Panc1 (cell line): ENCODE data around the gene E4F1. TPM values are rescaled to one million over a fixed set of nuclear protein-coding genes. Genes with fewer than 3 reads are reported as not detected.

Experiments
- ATAC-seq: fragments of 200-7000 bp; cut with Tn5 transposase; 2 replicates; pipeline ENCODE4 v1.9.1; 2020; ENCODE audit warnings: mild to moderate bottlenecking, moderate library complexity
- BruUV-seq: library from RNA; stranded (reverse); fragments of 400-500 nt; replicated peaks from 2 replicates; lab custom pipeline; 2021; lab: Mats Ljungman, UMichigan
- CTCF ChIA-PET: fragments of 300-600 bp; sonication (Branson Sonifier 250); formaldehyde crosslinking; loops from one replicate; lab custom pipeline; 2022; ENCODE audit warnings: antibody characterized with exemption; lab: Charles Lee
- POLR2A ChIA-PET: fragments of 300-600 bp; sonication (Branson Sonifier 250); formaldehyde crosslinking; loops from one replicate; lab custom pipeline; 2022; ENCODE audit warnings: antibody characterized with exemption; lab: Charles Lee
- DNase-seq: peaks from one replicate; pipeline ENCODE4 v3.0.0-alpha.2; 2010; ENCODE audit warnings: low read depth, low spot score
- H3K27ac ChIP-seq: 2 replicates; pipeline ENCODE4 v1.5.1; 2011; ENCODE audit warnings: mild to moderate bottlenecking, low read length, inconsistent platforms
- H3K27me3 ChIP-seq: fragments of 200-500 bp; sonication (Bioruptor generic); 2 replicates; pipeline ENCODE4 v1.6.0; 2014; ENCODE audit warnings: low read length, inconsistent platforms; ENCODE audit not compliant: control insufficient read depth, insufficient read depth
- H3K36me3 ChIP-seq: fragments of 200-500 bp; sonication (Bioruptor generic); 2 replicates; pipeline ENCODE4 v1.5.1; 2014; ENCODE audit warnings: inconsistent platforms, mild to moderate bottlenecking, low read length, moderate library complexity; ENCODE audit not compliant: control insufficient read depth, insufficient read depth
- H3K4me1 ChIP-seq: 2 replicates; pipeline ENCODE4 v1.5.1; 2011; ENCODE audit warnings: inconsistent platforms, mild to moderate bottlenecking, low read length, moderate library complexity; ENCODE audit not compliant: control insufficient read depth, insufficient read depth
- H3K4me3 ChIP-seq, 2 experiments: 2 replicates each; pipeline ENCODE4 v1.5.1; 2011 to 2012; ENCODE audit warnings: low read depth in 2 of 2, low read length in 2 of 2, mild to moderate bottlenecking in 2 of 2, inconsistent platforms in 1 of 2, moderate library complexity in 1 of 2
- H3K9me3 ChIP-seq: fragments of 200-500 bp; sonication (Bioruptor generic); 2 replicates; pipeline ENCODE4 v1.5.1; 2014; ENCODE audit warnings: low read depth, mild to moderate bottlenecking, inconsistent platforms, low read length, moderate library complexity; ENCODE audit not compliant: control insufficient read depth, insufficient read depth
- CTCF ChIP-seq: fragments of 450-650 bp; IDR thresholded peaks from 2 replicates; pipeline ENCODE4 v1.5.1; 2017; ENCODE audit warnings: mild to moderate bottlenecking
- POLR2AphosphoS5 ChIP-seq: IDR thresholded peaks from 2 replicates; pipeline ENCODE4 v1.6.1; 2012; ENCODE audit warnings: mild to moderate bottlenecking, low read depth, low read length, moderate library complexity
- REST ChIP-seq, 2 experiments: IDR thresholded peaks; 2 replicates each; pipeline ENCODE4 v1.6.1; 2011 to 2012; ENCODE audit warnings: low read depth in 2 of 2, control low read depth in 1 of 2, low read length in 1 of 2, mild to moderate bottlenecking in 1 of 2, moderate library complexity in 1 of 2; ENCODE audit not compliant: insufficient read depth in 1 of 2
- SIN3A ChIP-seq: IDR thresholded peaks from 2 replicates; pipeline ENCODE4 v1.6.1; 2012; ENCODE audit warnings: low read depth, mild to moderate bottlenecking, low read length, moderate library complexity, borderline replicate concordance; ENCODE audit not compliant: insufficient read depth
- TCF7L2 ChIP-seq: IDR thresholded peaks from 2 replicates; pipeline ENCODE4 v1.6.1; 2011; ENCODE audit warnings: mild to moderate bottlenecking, low read depth, low read length, inconsistent platforms
- in situ Hi-C: cut with HindIII; loops from 2 replicates; pipeline ENCODE4 v1.10.0; 2016; ENCODE audit warnings: low sequenced_read_pairs, low pct_unique_long_range_greater_than_20kb
- intact Hi-C: fragments of 100-400 bp; cut with micrococcal nuclease; formaldehyde crosslinking; loops from one replicate; pipeline ENCODE4 v1.10.0; 2022; ENCODE audit not compliant: unreplicated experiment
- total RNA-seq: library from RNA; stranded (reverse); gene quantifications from one replicate; pipeline ENCODE4 v1.2.1, GENCODE V29; 2021; ENCODE audit not compliant: unreplicated experiment

The E4F1 gene
- total RNA-seq, 1 experiment from 2014 or later = 50.8 TPM

GRCh38 chr16:2232094-2232990 lies 9.0 kb downstream of the E4F1 start:
- DNase-seq (no peak), ATAC-seq (no peak)
- no TSS peak for BruUV-seq
- Histone ChIP-seq H3K36me3 (peaks cover 5% of the 10 kb centered on the region; the same call in 1 of the 2 replicates), H3K27me3 (no peaks in the 10 kb centered on the region), H3K4me3 (no peak overlapping the region), H3K9me3 (no peaks in the 10 kb centered on the region), H3K27ac (no peak overlapping the region), H3K4me1 (peaks cover 5% of the 10 kb centered on the region; the same call in 1 of the 2 replicates)
- intact Hi-C loops (no loop called here), in situ Hi-C loops (no loop called here)
- TF ChIP-seq CTCF (no peak), SIN3A (no peak), REST (IDR thresholded peaks at IDR 0.05; ENCODE audit: insufficient read depth in 1 of 2, low read depth in 2 of 2, low read length in 1 of 2) (no peak), TCF7L2 (no peak)
- CTCF ChIA-PET = no interaction called here
- POLR2A ChIA-PET = no interaction called here

GRCh38 chr16:2233046-2233775 lies 9.8 kb downstream of the E4F1 start:
- peaks cover 5% of the 10 kb centered on the region; the same call in 1 of the 2 replicates for H3K4me1 ChIP-seq
- peaks cover 5% of the 10 kb centered on the region; the same call in 1 of the 2 replicates for H3K36me3 ChIP-seq
- DNase-seq (no peak), ATAC-seq (no peak)
- ChIA-PET CTCF (no interaction called here), POLR2A (no interaction called here)
- H3K9me3 ChIP-seq = no peaks in the 10 kb centered on the region
- TF ChIP-seq TCF7L2 = no peak
- TF ChIP-seq REST (IDR thresholded peaks at IDR 0.05; ENCODE audit: insufficient read depth in 1 of 2, low read depth in 2 of 2, low read length in 1 of 2) = no peak
- TF ChIP-seq CTCF = no peak
- no peak for TF ChIP-seq POLR2AphosphoS5
- TF ChIP-seq SIN3A = no peak
- BruUV-seq = no TSS peak
- H3K4me3 ChIP-seq = no peak overlapping the region
- in situ Hi-C loops (no loop called here), intact Hi-C loops (no loop called here)
- no peaks in the 10 kb centered on the region for H3K27me3 ChIP-seq
- H3K27ac ChIP-seq = no peak overlapping the region
